Measurements from ENCODE around the gene PGA5.
"Not testable (repeated sequence)": the region's sequence is repeated elsewhere in the genome, so short reads cannot be mapped to it uniquely, and the experiment has no call there.

The PGA5 gene

GRCh38 chr11:61226457-61227137, 14.4 kb upstream of the PGA5 start:
- DNase-seq (ENCODE audit: low spot score): not testable (repeated sequence)

GRCh38 chr11:61229458-61229857, 11.5 kb upstream of the PGA5 start:
- not testable (repeated sequence) for DNase-seq (ENCODE audit: low spot score)

GRCh38 chr11:61231033-61231432, 9.9 kb upstream of the PGA5 start:
- DNase-seq (ENCODE audit: low spot score): not testable (repeated sequence)

GRCh38 chr11:61231585-61231984, 9.4 kb upstream of the PGA5 start:
- not testable (repeated sequence) for DNase-seq (ENCODE audit: low spot score)

- DNase-seq (ENCODE audit: low spot score): not testable (repeated sequence)
Observed at GRCh38 chr11:61232548-61233145, 8.3 kb upstream of the PGA5 start.

- DNase-seq (ENCODE audit: low spot score): not testable (repeated sequence)
Observed at GRCh38 chr11:61237130-61237529, 3.8 kb upstream of the PGA5 start.

- DNase-seq (ENCODE audit: low spot score): not testable (repeated sequence)
Observed at GRCh38 chr11:61240288-61240687, 687 bp upstream of the PGA5 start.

GRCh38 chr11:61241526-61241925, 551 bp downstream of the PGA5 start:
- DNase-seq (ENCODE audit: low spot score): not testable (repeated sequence)

- not testable (repeated sequence) for DNase-seq (ENCODE audit: low spot score)
Observed at GRCh38 chr11:61245284-61245964, 4.4 kb downstream of the PGA5 start.

GRCh38 chr11:61248071-61248470, 7.1 kb downstream of the PGA5 start:
- not testable (repeated sequence) for DNase-seq (ENCODE audit: low spot score)

GRCh38 chr11:61249201-61249600, 8.2 kb downstream of the PGA5 start:
- not testable (repeated sequence) for DNase-seq (ENCODE audit: low spot score)

- DNase-seq (ENCODE audit: low spot score): not testable (repeated sequence)
Observed at GRCh38 chr11:61250796-61251765, 10.1 kb downstream of the PGA5 start.

GRCh38 chr11:61252332-61252731, 11.4 kb downstream of the PGA5 start:
- DNase-seq (ENCODE audit: low spot score): not testable (repeated sequence)

- peak; percentile 87 for DNase-seq (ENCODE audit: low spot score)
Observed at GRCh38 chr11:61254403-61255025, 13.5 kb downstream of the PGA5 start.

GRCh38 chr11:61256710-61257482, 15.9 kb downstream of the PGA5 start:
- DNase-seq (ENCODE audit: low spot score): no peak

GRCh38 chr11:61258546-61258945, 17.6 kb downstream of the PGA5 start:
- no peak for DNase-seq (ENCODE audit: low spot score)

- DNase-seq (ENCODE audit: low spot score): no peak
Observed at GRCh38 chr11:61259363-61259762, 18.4 kb downstream of the PGA5 start.

GRCh38 chr11:61264371-61264770, 23.4 kb downstream of the PGA5 start:
- DNase-seq (ENCODE audit: low spot score): no peak

- no peak for DNase-seq (ENCODE audit: low spot score)
Observed at GRCh38 chr11:61264795-61265194, 23.8 kb downstream of the PGA5 start.

GRCh38 chr11:61265357-61265756, 24.4 kb downstream of the PGA5 start:
- no peak for DNase-seq (ENCODE audit: low spot score)

GRCh38 chr11:61266602-61267001, 25.6 kb downstream of the PGA5 start:
- DNase-seq (ENCODE audit: low spot score): no peak
